ENCODE results near the gene C9orf57. TPM values are rescaled to one million over a fixed set of nuclear protein-coding genes. Genes with fewer than 3 reads are reported as not detected.

The C9orf57 gene
- total and polyA plus RNA-seq, 2 of the 8 experiments (the other 6 are each of a cell fraction or from before 2014, with no cell fraction given) = not detected

- TF ChIP-seq SIN3A (conservative IDR thresholded peaks at IDR 0.05 in 1 of 2, IDR thresholded peaks at IDR 0.05 in 1 of 2; ENCODE audit: low read depth in 1 of 2, low read length in 2 of 2) (no peak), PHF8 (conservative IDR thresholded peaks at IDR 0.05; ENCODE audit: low read depth, low read length) (no peak), EZH2 (IDR thresholded peaks at IDR 0.05; ENCODE audit: low read depth, low read length, severe bottlenecking) (no peak), SP1 (IDR thresholded peaks at IDR 0.05; ENCODE audit: low read depth, low read length) (no peak), CBX8 (IDR thresholded peaks at IDR 0.05; ENCODE audit: borderline replicate concordance, low read depth, low read length) (no peak), JUND (IDR thresholded peaks at IDR 0.05; ENCODE audit: low read length) (no peak), SP2 (IDR thresholded peaks at IDR 0.05; ENCODE audit: low read length) (no peak), CREB1 (IDR thresholded peaks at IDR 0.05) (no peak)
Observed at GRCh38 chr9:72041369-72041768, 19.0 kb downstream of the C9orf57 start (continued).

Measured in H1 (cell line).